ENCODE results near the gene UTS2B.

Gene UTS2B

DNA sequence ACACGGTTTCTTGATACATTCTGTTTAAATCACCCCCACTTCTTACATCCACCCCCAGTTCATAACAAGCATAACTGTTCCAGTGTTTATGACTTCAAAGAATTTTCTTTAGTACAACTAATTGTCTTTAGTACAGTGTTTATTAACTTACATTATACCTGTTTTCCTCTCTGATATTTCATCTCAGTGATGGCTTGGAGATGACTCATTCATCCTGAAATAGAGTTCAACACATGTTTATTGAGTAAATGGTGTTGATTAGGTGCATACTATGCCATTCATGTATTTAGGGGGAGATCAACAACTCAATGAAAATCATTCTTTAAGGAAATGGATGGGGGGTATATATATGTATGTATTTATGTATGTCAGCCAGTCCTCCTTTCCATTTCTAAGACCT lies 21.7 kb upstream of the UTS2B start:
- no peak for DNase-seq (ENCODE audit: low read depth, low spot score)

DNA sequence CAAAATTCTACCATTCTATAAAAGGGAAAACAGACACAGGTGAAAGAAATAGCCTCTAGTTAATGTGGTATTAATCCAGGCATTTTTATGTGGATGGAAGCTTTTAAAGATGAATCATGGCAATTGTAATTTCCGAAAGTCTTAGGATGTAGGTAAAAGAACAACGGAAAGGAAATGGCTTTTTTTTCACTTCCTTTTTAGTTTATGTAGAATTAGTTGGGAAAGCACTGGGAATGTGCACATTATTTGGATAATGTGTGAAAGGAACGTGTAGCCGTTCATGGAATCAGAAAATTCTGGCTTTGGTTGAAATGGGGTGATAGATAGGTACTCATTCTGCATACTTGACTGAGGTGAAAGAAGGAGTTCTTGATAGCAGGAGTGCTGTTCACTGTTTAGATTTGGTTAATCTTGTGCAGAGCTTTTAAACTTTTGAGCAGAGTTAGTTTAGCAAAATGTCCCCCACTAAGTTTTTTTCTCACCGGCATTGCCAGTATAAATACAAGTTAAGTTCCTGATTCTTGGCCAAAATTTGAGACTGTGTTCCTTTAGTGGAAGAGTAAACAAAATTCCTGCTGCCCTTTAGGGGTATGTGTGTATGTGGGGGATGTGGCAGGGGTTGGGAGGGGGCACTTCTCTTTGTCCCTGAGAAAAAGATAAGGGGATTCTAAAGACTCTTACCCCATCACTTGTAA lies 20.2 kb upstream of the UTS2B start:
- DNase-seq (ENCODE audit: low read depth, low spot score) = no peak

DNA sequence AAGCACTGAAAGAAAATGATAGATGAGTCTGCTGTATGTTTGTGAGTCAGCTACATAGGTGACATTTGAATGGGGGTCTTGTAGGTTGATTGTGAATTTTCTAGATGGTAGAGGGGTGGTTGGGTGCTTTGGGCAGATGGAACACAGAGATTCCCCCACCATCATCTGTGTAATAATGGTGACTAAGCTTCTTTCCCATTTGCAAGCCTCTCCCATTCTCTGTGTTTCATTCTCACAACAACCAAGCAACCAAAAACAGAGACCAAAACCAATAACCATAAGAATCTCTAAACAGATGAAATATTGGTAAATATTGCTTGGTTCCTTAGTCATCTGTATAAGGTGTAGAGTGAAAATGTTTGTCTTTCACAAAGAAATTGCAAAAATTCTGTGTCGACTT lies 17.8 kb upstream of the UTS2B start:
- DNase-seq (ENCODE audit: low read depth, low spot score) = no peak

DNA sequence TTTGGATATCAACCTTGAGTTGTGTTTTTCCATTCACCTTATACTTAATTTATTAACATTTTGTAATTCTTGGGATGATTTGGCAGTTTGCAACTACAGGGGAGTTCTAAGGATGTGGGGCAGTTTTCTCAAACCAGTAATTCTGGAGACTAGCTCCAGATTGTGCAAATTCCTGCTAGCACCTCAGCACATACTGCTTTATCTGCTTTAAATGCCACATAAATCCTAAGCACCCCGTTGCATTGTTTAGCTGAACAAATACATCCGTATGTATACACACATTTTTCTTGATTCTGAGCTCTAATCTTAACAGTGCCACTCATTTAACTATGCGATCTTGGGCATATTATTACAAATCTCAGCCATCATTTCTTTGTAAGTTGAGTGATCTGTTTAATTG lies 16.9 kb upstream of the UTS2B start:
- no peak for DNase-seq (ENCODE audit: low read depth, low spot score)

DNA sequence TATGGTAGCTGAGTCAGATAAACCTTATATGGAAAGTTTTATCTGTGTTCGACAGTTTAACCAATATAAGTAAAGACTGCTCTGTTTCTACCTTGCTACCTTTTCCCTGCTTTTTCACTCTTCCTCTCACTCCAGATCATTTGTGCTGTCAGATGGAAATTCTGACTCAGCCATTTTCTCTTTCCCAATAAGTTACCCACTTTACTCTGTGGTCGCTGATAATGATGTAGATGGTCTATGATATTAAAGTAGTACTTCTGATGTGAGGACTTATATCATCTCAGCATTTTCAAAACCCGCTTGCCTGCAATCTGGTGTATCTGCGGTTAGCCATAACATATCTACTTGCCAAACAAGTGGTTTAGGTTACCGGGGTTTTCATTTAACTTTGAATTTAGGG lies 15.0 kb upstream of the UTS2B start:
- DNase-seq (ENCODE audit: low read depth, low spot score) = no peak

DNA sequence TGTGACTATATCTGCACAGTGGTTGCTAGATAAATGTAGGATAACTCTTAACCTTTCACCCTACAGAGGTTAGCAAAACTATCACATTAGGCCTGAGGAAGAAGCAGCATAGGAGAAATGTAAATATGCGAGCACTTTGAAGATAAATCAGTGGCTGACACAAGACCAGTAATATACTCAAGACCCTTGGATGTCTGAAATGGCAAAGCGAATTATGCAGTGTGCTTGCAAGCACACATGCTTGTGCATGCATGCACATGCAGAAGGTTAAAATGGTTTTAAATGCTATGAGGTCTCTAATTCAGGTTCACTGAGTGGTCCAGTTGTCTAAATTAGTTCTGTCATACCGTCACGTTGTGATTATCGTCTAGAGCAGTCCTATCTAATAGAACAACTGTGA lies 13.6 kb upstream of the UTS2B start:
- DNase-seq (ENCODE audit: low read depth, low spot score) = no peak

DNA sequence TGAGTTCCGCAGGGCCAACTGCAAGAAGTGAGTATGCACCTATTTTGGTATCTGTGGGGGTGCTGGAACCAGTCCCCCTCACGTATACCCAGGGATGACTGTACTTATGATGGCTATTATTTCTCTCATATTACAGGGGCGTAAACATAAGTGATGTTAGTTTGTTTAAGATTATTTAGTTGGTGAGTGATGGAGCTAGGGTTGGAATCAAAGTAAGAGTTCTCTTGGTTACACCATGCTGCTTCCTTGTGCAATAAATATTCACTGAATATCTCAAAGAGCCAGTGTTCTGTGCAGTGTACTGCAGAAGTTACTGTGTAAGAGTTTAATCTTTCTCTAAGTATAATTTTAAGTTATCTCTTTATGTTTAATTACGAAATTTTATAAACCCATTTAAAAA lies 12.8 kb upstream of the UTS2B start:
- no peak for DNase-seq (ENCODE audit: low read depth, low spot score)

DNA sequence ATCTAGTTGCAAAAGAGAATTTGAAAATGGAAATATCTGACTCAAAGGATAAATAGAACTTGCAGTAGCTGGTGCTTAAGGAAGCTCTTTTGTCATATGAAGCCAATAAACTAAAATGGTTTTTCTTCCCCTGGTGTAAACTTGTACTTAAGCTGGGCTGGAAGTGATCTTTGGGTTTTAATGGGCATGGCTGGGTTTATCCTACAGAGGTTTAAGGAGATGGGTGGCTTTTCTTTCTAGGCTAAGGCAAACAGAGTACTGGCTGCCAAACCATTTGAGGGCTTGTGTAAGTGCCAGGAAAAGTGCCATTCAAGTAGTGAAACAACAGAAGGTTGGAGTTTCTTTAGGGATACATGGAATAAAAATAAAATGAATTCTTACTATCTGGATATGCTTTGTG lies 12.1 kb upstream of the UTS2B start:
- DNase-seq (ENCODE audit: low read depth, low spot score) = no peak

DNA sequence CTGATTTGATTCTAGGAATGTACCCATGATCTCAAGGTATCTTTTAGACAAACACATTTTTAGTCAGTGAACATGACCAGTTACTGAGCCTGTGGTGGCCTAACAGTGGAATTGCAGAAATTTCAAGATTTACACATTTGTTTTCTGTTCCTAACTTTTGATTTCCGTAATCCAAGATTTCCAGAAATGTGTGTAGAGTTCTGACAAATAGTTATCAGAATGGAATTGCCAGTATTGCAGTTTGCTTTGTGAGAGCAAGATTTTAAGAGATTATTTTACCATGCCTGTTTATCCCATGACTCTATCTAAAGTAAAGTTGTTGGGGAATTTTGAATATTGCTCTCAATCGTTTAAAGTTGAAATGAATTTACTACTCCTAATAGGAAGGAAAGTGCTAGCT lies 11.7 kb upstream of the UTS2B start:
- DNase-seq (ENCODE audit: low read depth, low spot score) = no peak

DNA sequence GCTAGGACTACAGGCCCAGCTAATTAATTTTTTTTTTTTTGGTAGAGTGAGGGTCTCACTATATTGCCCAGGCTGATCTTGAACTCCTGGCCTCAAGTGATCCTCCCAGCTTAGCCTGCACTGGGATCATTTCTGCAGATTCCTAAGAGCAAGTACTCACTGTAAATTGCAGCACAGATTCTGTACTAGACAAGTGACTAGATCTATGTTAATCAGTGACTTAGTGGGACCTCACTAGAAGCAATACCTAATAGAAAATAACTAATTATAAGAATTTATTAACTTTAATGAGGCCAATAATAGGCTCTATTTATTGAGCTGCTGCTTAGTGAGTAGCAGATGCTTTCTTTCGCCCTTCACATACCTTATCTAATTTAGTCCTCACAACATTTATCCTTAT lies 10.6 kb upstream of the UTS2B start:
- DNase-seq (ENCODE audit: low read depth, low spot score) = no peak

DNA sequence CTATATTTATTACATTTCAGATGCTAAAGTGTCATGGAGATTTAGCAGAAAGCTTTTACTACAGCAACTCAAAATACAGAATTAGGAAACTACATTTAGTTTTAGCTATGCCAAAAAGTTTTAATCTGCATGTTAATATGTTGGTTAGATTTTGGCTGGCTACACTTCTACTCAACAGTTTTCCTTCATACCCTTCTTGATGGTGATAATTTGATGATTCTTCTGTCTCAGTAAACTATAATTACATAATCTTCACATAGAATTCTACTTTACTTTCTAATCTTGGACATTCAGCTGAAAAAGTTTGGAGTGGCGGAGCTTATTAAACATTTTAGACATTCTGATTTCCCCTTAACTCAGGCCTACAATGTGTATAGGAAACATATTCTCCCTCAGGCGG lies 10.0 kb upstream of the UTS2B start:
- DNase-seq (ENCODE audit: low read depth, low spot score) = no peak

DNA sequence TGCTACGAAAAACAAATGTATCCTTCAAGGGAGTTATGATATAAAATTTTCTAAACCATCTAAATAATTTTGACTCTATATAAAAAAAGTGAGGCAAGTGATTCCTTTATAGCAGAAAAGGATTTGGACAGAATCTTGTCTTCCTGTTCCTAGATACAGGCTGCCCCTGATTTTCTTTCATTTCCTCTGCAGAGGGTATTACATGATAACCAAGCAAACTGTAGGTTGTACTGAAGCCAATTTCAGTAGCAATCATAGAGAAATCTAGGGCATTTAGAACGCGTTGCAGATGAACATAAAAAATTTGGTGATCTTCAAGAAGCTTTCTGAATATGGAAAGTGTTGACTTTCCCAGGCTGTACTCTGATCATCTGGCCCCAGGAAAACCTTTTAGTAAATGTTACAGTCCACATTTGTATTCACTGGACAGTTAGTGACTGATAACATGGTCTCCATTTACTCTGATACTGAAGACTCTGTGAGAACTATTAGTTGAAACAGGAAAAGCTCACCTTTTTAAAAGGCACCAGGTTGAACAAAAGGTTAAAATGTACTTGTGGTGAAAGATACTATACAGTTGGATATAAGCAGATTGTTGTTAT lies 9.1 kb upstream of the UTS2B start:
- no peak for DNase-seq (ENCODE audit: low read depth, low spot score)

DNA sequence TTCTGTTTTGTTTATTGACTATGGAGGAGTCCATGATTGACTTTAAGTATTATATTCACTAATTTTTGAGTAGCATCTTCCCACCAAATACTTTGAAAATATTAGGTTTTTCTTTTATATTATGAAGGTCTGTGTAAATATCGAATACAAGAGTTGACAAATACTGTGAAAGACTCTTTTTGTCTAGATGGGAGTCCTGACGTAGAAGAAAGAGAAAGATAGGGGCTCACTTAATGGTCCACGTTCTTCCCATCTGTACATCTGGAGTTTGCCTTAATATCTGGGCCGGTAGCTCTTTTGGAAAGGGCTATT lies 7.8 kb upstream of the UTS2B start:
- no peak for DNase-seq (ENCODE audit: low read depth, low spot score)

DNA sequence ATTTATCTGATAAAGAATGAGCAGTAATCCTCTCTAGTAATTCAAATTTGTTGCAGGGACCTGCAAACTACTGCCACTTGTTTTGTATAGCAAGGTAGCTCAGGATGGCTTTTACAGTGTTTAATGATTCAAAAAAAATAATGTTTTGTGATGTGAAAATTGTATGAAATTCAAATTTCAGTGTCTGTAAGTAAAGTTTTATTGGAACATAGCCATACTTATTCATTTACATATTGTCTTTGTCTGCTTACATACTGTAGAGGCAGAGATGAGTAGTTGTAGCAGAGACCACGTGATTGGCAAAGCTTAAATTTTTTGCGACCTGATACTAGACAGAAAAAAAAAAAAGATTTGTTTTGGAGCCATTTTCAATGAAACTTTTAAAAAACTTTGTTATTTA lies 6.5 kb upstream of the UTS2B start:
- no peak for DNase-seq (ENCODE audit: low read depth, low spot score)

DNA sequence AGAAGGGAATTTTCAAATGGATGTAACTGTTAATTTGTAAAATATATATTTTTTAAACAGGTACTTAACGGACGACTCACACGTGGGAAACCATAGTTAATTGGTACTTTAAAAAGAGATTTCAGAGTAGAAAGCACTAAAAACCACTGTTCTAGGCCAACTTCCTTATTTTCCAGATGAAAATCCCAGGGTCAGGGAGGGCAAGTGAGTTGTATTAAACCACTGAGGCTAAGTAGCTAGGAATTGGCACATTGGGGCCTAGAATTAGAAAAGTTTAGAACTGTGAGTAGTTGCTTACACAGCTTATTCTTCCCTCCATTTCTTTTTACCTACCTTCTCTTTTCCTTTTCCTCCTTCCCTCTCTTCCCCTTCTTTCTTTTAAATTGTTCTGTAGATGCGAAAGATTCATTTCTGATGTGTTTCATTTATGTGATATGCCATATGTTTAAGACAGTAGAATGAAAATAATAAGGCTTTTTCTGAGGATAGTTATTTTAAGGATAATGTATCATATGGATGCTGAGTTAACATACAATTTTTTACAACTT lies 4.1 kb upstream of the UTS2B start:
- no peak for DNase-seq (ENCODE audit: low read depth, low spot score)

DNA sequence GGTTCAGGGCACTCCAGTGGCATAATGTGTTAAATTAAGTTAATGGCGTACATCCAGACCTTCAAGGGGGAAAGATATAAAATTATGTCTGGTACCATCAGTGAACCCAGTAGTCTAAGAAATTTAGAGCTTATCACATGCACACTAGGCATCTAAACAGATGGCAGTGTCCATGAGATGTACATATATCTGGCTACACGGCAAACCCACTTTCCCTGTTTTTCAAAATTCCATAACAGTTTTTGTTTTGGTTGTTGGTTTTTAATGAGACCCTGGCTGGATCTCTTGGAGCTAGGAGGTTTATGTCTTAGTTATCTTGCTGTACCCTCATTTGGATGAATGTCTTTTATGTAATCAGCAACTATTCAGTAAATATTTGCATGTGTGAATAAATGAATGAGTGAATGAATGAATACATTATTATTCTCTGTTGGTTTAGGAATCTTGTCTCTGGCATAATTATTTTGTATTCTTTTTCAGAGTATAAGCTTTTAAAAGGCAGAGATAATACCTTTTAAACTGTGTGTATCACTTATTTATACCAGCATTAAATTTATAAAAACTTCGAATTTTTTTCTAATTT lies 3.1 kb upstream of the UTS2B start:
- no peak for DNase-seq (ENCODE audit: low read depth, low spot score)

DNA sequence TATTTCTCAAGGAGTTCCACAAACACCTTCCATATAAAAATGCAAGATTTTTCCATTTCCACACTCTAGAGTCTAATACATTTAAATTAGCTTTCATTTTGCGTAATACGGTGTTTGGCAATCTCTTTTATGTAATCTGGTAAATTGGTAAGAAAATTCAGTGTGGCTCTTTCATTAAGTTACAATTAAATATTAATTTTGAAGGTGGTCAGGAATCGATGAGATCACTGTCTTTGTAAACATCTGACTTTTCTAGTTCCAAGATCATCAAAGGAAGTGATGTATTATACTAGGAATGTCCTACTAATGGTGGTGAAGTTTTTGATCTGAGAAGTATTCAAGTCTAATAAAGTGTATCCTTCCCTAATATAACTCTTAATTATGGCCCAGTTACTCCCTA lies 1.1 kb upstream of the UTS2B start:
- no peak for DNase-seq (ENCODE audit: low read depth, low spot score)

DNA sequence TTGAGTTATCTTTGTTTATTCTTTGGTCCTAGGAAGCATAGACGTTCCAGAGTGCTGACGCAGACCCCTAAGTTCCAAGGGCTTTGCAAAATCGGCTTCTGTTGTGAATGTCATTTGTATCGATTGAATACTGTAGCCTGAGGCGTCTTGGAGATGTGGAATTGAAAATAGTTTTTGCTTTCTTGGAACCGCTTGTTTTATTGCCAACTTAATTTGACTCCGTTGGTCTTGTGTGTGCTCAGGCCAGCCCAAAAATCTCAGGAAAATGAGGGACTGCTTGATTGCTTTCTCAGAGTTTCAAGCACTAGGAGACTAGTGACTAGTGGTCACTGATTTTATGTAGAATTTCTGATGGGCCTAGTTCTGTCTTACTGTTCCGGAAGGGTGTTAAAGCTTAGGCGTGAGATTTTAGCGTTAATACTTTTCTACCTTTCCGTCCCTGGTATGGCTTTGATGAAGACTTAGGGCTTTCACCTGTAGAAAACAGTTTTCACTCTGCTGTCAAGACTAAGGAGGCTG lies 263 bp upstream of the UTS2B start:
- DNase-seq (ENCODE audit: low read depth, low spot score) = no peak

DNA sequence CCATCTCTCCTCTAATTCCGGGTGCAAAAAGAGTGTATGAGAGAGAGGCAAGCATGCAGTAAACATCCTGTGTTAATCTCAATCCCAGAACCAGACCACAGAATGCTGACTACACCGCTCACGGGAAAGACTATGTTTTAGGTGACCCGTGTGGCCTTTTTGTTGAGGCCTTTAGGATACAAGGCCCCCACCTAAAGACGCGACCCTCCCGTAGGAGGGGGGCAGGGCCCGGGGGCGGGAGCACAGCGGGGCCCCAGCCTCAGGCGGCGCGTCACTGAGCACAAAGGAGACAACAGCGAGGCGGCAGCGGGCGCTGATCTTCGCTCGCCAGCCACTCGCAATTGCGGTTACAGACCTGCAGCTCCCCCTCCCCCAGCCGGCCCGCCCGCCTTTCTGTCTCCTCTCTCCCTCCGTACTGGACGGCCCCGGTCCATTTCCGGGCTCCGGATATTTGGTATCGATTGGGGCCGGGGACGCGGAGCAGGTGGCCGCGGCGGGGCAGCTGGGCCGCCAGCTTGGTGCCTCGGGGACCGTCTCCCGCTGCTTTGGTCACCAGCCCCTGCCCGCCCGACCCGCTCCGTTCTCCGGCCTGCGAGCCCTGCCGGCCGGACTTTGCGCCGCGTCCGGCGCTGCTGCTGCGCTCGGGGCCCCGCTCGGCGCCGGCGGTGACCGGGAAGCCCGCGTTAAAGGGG lies 1.2 kb downstream of the UTS2B start, which contains the start of gene CCDC50:
TSS of gene CCDC50 (plus strand) at position 433 of the 692 bp plus-strand sequence. CDS start 281 bp downstream, outside the sequence.
- DNase-seq (ENCODE audit: low read depth, low spot score) = no peak

DNA sequence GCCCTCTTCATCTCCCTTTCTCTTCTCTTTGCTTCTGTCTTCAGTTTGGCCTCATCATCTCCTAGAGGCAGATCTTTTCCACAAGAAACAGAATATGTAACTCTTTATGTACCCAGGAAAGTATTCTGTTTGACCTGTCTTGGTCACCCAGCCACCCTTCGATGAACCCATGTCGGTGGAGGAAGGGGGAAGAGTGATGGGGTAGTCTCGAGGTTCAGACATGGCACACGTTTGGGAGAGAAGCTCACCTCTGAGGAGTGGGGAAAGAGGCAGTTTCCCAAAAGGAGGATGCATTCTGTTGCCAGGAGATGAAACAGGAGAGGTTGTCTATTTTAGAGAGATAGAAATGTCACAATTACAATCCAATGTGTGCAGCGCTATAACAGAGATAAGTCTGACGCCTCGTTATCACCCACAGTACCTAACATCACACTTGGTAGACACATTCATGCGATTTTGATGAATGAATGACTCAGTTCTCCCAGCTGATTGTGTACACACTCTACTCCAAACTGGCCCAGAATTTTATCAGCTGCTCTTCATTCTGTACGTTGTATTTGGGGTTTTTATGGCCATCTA lies 1.9 kb downstream of the UTS2B start:
- no peak for DNase-seq (ENCODE audit: low read depth, low spot score)

DNA sequence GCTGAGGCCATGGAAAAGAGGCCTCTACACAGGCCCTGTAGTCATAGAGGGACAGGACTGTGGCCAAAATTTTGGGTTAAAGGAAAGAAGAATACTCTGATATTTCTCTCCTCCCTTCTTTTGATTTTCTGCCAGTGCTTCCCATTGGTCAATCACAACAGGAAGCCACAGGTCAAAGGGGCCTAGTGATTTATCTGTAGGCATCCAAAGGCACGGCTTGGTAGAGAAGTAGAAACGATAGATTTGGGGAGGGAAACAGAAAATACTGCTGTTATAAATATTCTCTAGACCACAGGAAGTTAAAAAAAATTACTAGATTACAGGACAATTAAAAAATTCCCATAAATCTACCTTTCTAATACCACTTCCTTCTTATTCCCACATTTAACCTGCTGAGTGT lies 2.8 kb downstream of the UTS2B start:
- DNase-seq (ENCODE audit: low read depth, low spot score) = no peak

DNA sequence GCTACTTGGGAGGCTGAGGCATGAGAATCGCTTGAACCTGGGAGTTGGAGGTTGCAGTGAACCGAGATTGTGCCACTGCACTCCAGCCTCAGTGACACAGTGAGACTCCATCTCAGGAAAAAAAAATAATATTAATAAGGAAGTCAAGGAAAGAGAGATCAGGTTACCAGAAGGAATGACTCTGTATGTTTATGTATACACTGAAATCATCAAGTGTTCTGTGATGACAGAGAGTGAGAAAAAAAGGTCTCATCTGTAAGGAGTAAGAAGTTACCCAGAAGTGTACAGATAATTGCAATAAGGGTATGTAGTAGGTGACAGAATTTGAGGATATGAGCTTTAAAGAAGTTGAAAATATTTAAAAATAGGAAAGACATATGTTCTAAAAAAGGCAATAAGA lies 5.4 kb downstream of the UTS2B start:
- DNase-seq (ENCODE audit: low read depth, low spot score) = no peak

Data from brain pericyte (primary cell).